Measurements from ENCODE around the gene SPATS2.
A peak's percentile ranks its signal among the peaks of the same experiment; 100 is the strongest.

The SPATS2 gene

DNA sequence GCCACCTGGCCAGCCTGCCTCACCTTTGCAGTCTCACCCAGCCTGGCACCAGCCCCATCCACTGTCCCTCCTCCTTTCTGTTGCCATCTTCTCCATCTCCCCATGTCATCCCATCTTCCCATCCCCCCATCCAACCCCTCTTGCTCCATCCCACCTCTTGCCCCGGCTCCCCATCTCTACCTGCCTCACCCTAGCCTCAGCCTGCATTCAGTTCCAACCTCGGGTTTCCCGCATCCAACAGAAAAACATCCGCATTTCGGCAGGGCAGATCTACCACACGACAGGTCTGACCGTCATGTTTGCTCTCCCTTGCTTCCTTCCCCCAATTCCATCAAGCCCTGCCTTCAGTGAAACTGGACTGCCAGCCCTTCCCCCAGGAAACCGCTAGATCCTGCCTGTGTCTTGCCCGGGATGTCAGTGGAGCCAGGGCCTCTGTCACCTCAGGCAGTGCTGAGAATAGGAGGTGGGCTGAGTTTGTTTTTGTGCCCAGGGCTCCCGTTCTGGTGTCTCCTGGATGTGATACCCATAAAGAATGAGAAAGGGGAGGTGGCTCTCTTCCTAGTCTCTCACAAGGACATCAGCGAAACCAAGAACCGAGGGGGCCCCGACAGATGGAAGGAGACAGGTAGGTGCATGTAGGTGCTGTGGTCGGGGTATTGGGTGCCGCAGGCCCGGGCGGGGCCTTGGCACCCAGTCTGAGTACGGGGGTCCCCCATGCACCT is 174.0 kb downstream of the SPATS2 start:
- no peak for DNase-seq (ENCODE audit: low spot score)

- no peak for DNase-seq (ENCODE audit: low spot score)
Measured at GRCh38 chr12:49541911-49542505, 174.7 kb downstream of the SPATS2 start.

- DNase-seq (ENCODE audit: low spot score) = no peak
Measured at GRCh38 chr12:49542592-49543160, 175.4 kb downstream of the SPATS2 start.

- no peak for DNase-seq (ENCODE audit: low spot score)
Measured at GRCh38 chr12:49543221-49543913, 176.1 kb downstream of the SPATS2 start.

- no peak for DNase-seq (ENCODE audit: low spot score)
Measured at GRCh38 chr12:49543914-49544815, 176.9 kb downstream of the SPATS2 start.

GRCh38 chr12:49545815-49546214 is 178.6 kb downstream of the SPATS2 start:
- DNase-seq (ENCODE audit: low spot score) = no peak

GRCh38 chr12:49546481-49546880 is 179.2 kb downstream of the SPATS2 start:
- DNase-seq (ENCODE audit: low spot score) = no peak

DNA sequence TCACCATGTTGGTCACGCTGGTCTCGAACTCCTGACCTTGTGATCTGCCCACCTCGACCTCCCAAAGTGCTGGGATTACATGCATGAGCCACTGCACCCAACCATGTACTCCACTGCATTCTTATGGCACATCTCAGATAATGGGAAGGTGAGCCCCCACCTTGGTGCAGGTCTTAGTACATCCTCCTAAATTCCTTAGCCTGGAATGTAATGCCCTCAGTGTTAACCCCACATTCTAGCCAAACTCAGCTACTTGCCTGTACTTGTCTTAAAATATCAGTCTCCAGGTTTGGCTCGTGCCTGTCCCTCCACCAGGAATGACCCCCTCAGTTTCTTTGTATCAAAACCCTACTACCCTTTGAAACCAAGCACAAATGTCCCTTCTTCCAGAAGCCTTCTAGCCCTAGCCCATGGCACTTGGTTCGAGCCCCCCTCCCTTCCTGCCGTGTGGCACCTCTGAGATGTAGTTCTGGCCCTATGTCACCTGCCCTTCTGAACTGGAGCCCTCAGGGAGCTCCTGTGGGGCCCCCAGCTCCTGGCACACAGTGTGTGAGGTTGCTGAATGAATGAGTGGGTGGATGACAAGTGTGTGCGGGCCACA is 179.9 kb downstream of the SPATS2 start:
- DNase-seq (ENCODE audit: low spot score) = no peak

DNA sequence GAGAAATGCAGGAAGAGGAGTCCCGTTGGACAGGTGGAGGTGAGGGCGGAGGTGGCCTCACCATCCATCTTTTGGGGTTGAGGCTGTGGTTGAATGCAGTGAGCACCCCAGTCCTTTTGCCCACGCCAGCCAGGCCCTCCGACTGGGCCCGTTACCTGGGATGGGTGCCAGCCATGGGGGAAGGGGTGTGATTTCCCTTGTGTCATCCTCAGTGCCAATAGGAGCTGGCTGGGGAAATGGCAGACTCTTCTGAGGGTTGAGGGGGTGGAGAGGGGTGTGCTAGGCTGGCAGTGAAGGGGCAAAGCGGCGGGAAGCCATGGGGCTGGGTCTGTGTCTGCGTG is 181.2 kb downstream of the SPATS2 start:
- DNase-seq (ENCODE audit: low spot score) = no peak

- no peak for DNase-seq (ENCODE audit: low spot score)
Measured at GRCh38 chr12:49548822-49549648, 181.8 kb downstream of the SPATS2 start.

DNA sequence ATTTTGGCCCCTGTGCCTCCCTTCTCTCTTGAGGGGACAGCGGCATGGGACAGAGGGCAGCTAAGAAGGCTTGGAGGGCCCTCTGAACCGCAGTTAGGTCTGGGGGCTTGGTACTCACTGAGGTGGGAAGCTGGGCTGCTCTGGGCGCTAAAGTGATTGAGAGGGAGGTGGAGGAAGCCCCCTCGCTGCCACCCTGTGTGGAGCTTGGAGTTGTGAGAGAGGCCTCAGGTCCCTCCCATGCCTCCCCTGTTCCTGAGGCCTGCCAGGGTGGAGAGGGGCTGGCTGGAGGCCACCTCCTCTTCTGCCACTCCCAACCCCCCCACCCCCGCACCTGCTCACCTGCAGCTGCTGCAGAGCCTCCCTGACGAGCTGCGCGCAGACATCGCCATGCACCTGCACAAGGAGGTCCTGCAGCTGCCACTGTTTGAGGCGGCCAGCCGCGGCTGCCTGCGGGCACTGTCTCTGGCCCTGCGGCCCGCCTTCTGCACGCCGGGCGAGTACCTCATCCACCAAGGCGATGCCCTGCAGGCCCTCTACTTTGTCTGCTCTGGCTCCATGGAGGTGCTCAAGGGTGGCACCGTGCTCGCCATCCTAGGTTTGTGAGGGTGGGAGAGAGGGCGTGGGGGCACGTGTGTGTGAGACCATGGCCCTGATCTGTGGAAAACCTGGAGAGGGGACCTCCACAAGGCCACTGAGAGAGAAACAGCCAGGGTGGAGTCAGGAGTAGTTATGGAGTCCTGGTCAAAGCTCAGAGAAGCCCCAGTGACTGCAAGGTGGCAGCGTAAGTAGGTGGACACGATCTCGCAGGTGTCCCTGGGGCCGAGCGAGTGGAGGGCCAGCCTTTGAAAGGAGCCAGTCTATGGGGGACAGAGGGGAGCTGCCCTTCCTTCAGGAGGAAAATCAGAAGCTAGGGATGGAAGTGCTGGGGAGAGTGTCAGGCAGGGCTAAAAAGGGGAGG is 182.8 kb downstream of the SPATS2 start:
- no peak for DNase-seq (ENCODE audit: low spot score)

DNA sequence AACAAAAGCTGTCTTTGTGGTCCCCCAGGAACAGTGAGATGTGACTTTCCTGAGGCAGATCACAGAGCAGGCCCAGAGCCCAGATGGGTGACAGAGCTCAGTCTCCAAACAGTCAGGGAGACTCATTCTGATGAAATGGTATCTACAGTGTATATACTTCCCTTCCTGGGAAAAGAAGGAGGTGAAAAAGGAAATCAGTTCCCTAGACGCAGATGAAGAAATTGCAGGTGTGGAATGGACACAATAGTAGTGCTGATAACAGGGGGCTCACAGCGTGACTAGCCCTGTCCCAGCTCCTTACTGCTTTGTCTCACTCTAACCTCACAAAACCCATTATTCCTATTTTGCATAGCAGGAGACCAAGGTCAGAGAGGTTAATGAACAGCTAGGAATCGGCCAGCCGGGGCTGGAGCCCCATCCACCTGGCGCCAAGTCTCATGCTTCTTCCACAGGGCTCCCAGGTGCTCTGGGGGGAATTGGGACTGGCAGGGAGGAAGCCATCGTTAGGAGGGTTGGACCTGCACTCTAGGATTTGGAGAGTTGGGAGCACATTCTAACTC is 183.5 kb downstream of the SPATS2 start:
- no peak for DNase-seq (ENCODE audit: low spot score)

- DNase-seq (ENCODE audit: low spot score) = no peak
Measured at GRCh38 chr12:49552014-49552413, 184.8 kb downstream of the SPATS2 start.

DNA sequence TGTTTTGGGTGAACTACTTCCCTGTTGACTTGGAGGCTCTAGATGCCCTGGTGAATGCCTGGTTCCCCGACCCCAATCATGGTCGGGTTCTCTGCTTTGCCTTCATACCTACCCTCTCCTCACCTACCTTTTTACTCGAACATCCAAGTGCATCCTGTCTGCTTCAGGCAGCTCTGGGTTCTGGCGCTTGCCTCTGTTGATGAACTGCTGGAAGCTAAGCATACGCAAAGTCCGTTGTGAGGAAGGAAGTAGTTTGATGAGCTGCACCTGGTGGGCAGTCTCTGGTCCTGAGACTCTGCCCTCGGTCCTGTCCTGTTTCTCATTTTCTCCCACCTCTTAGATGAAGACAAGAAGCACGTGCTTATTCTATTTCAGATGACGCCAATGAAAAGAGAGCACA is 185.2 kb downstream of the SPATS2 start:
- DNase-seq (ENCODE audit: low spot score) = no peak

DNA sequence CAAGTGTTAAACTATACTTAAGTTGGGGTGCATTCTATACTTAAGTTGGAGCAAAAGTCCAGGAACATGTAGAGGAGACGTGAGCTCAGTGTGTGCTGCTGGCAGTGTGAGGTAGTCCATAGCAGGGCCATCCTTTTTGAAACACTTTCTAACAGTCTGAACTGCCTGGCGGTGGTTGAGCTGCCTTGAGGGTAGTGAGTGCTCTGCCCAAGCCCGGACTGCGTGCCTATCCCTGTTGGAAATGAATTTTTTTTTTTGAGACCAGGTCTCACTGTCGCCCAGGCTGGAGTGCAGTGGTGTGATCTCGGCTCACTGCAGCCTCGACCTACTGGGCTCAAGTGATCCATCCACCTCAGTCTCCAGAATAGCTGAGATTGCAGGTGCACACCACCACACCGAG is 185.6 kb downstream of the SPATS2 start:
- no peak for DNase-seq (ENCODE audit: low spot score)

GRCh38 chr12:49553512-49554088 is 186.3 kb downstream of the SPATS2 start:
- DNase-seq (ENCODE audit: low spot score) = peak; percentile 91

DNA sequence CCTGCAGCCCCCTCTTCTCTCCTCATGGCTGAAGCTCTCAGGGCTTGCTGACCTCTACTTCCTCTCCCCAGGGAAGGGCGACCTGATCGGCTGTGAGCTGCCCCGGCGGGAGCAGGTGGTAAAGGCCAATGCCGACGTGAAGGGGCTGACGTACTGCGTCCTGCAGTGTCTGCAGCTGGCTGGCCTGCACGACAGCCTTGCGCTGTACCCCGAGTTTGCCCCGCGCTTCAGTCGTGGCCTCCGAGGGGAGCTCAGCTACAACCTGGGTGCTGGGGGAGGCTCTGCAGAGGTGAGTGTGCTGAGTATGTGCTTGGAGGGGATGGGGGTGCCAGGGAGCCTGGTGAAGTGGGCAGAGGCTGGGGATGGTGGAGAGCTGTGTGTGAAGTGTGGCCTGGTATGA is 187.0 kb downstream of the SPATS2 start:
- DNase-seq (ENCODE audit: low spot score) = no peak

DNA sequence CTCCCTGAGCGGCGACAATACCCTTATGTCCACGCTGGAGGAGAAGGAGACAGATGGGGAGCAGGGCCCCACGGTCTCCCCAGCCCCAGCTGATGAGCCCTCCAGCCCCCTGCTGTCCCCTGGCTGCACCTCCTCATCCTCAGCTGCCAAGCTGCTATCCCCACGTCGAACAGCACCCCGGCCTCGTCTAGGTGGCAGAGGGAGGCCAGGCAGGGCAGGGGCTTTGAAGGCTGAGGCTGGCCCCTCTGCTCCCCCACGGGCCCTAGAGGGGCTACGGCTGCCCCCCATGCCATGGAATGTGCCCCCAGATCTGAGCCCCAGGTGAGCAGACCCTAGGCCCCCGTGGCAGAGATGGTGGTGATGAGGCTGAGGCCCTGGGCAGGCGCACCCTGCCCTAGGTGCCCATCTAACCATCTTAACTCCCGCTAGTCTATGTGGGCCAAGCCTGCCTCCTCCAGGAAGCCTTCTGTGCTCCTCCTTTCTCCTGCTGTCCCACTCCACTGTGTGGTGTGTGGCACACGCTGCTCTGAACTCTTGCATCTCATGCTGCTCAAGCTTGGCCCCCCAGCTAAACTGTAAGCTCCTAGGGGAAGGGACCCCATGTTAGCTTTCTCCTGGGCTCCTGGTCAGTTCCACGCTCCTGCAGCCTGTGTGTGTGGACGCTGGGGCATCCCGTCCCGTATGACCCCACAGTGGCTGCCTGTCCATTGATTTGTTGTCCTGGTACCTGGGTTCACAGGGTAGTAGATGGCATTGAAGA is 188.5 kb downstream of the SPATS2 start:
- DNase-seq (ENCODE audit: low spot score) = no peak

Measured in HuH-7 (cell line).